GM21390 (cell line): Measurements from ENCODE around the gene TBCD.

Experiments
- ATAC-seq: cut with Tn5 transposase; IDR thresholded peaks from one replicate; pipeline ENCODE4 v1.9.1; 2021; ENCODE audit not compliant: unreplicated experiment

TBCD gene

GRCh38 chr17:82789806-82790205, 37.9 kb downstream of the TBCD start:
- ATAC-seq: no peak

- no peak for ATAC-seq
Measured at GRCh38 chr17:82790391-82790790, 38.5 kb downstream of the TBCD start.

GRCh38 chr17:82791532-82791931, 39.7 kb downstream of the TBCD start:
- ATAC-seq: no peak

DNA sequence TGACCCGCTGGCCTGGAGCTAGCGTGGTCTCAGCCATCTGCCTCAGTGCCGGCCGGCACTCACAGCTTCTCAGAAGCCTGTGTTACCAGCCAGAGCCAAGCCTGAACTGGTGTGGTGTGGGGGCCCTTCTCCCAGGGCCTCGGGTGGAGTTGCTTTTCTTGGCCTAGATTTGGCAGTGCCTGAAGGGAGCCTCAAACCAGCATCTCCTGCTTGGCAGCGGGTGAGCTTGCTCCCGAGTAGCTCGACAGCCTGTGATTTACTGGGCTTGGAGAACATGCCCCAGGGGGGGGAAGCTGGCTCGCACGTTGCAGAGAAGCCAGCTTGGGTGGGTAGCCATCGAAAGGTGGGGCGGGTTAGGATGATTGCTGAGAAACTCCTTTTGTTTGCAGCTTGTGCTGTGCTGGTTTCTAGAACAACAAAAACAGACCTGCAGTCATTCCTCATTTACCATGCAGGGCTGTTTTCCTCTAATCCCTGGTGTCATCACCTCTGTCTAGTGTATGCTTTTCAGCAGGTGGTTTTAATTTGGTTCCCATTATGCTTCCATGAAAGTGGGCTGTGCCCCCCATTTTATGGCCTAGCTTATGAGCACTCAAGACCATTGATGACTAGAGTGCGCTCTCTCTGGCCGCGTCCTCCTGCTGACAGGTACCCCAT, 42.2 kb downstream of the TBCD start:
- ATAC-seq: no peak

- no peak for ATAC-seq
Measured at GRCh38 chr17:82794781-82795482, 43.1 kb downstream of the TBCD start.

DNA sequence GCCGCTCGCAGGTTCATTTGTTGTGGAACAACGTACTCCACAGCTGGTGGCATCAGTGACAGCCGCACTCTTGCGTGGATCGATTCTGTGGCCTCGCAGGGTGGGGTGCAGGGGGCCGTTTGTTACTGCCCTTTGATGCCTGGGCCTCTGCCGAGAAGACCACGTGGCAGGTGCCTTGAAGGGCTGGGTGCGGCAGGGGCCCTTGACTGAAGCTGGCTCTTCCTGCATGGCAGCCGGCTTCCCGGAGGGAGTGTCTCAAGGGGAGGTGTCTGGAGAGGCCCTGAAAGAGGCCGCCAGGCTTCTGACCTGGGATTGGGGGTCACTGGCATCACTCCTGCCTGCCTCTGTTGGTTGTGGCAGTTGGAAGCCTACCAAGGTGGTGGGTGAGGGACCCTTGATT, 43.8 kb downstream of the TBCD start:
- ATAC-seq: no peak

DNA sequence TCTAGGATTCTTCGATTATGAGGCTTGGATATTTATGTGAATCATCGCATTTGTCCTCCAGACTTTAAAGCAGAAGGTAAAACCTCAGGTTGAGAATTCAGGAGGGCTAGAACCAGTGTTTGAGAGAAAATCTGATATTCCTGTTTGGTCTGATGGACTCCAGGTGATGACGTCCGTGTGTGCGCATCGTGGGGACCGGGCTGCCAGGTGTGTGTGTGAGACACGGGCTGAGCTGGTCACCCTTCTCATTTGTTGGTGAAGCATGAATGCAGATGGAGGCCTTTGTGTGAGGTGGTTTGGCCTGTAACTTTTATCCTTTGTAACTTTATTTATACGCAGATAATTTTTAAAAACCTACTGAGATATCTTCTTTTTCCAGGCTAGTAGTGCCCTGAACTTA, 45.2 kb downstream of the TBCD start:
- ATAC-seq: no peak

GRCh38 chr17:82798752-82799151, 46.9 kb downstream of the TBCD start:
- no peak for ATAC-seq

GRCh38 chr17:82799591-82799990, 47.7 kb downstream of the TBCD start:
- ATAC-seq: no peak

DNA sequence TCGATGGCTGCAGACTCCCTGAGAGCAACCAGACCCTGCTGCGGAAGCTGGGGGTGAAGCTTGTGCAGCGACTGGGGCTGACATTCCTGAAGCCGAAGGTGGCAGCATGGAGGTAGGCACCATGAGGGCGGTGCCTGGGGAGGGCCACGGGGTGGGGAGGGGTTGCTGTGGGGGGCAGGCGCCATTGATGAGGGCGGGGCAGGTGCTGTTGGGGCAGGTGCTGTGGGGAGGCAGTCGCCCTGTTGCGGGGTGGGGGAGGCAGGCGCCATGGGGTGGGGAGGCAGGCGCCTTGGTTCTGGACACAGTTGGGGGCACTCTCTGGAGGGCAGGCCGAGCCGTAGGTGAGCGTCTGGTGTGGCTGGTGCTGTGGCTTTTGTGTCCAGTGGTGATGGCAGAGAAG, 49.0 kb downstream of the TBCD start:
- ATAC-seq: no peak

GRCh38 chr17:82801377-82801970, 49.6 kb downstream of the TBCD start:
- ATAC-seq: no peak

DNA sequence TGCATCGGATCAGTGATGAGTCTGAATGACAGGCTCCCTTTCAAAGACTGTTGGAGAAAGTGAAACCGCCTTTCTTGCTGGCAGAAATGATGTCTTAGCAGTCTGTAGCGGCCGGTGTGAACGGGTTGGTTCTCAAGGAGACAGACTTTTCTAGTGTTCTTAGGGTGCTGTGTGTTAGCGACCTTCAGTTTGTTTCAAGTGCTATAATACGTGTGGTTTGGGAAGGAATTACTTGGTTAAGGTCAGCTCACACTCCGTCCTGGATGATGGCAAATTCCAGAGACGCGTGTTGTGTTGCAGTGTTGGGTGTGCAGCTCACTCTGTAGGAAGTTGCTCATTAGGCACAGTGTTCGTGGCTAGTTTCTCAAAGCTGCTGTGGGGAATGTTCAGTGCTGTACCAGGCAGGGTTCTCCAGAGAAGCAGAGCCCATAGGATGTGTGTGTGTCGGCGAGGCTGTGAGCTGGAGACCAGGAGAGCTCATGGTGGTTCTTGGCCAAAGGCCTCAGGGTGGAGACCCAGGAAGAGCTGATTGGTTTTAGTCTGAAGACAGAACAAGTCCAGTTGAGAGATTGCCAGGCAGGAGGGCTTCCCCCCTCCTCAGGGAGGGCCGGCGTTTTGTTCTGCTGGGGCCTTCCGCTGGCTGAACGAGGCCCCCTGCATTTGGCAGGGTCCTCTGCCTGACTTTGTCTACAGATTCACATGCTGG, 50.4 kb downstream of the TBCD start:
- ATAC-seq: no peak

GRCh38 chr17:82803185-82803584, 51.3 kb downstream of the TBCD start:
- ATAC-seq: no peak

DNA sequence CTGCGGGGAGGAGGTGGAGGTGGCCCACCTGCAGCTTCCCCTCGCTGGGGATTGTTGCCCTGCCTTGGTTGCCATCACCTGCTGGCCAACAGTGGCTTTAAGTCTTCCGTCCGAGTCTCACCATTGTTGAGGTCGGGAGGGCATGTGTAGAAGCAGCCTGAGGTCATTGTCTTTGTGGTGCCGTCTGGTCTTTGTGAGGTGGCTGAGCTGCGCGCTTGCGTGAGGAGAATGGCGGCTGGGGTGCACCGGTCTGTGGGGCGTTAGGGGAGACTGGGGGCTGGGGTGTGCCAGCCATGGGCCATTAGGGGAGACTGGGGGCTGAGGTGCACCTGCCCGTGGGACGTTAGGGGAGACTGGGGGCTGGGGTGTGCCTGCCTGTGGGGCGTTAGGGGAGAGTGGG, 51.7 kb downstream of the TBCD start:
- ATAC-seq: no peak

GRCh38 chr17:82804442-82805191, 52.8 kb downstream of the TBCD start:
- no peak for ATAC-seq

DNA sequence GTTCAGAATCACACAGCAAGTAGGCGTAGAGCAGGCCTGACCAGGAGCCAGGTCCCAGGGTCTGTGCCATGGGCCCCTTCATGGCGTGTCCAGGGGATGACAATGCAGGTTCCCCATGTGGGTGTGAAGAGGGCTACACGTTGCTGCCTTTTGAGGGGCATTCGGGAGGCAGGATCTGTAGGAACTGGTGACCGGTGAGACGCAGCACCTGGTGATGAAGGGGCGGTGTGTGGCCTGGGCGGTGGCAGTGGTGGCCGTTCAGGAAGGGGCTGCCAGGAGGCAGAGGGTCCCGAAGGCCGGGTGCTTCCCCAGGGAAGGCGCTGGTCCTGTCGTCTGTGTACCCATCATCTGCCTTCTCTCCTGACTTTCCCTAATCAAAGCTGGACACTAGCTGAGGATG, 53.4 kb downstream of the TBCD start:
- no peak for ATAC-seq

DNA sequence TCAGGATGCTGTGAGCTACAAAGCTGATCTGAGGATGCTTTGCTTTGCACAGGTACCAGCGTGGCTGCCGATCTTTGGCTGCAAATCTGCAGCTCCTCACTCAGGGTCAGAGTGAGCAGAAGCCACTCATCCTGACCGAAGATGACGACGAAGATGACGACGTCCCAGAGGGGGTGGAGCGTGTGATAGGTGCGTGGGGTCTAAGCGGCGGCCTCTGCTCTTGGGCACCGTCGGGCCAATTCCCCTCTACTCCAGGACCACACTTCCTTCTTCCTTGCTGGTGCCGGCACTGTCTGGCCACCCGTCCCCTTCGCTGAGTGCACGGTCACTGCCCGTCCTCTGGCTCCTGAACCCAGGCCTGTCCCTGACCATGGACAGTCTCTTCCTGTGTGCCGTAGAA, 54.0 kb downstream of the TBCD start:
- no peak for ATAC-seq

GRCh38 chr17:82806645-82807044, 54.8 kb downstream of the TBCD start:
- ATAC-seq: no peak

DNA sequence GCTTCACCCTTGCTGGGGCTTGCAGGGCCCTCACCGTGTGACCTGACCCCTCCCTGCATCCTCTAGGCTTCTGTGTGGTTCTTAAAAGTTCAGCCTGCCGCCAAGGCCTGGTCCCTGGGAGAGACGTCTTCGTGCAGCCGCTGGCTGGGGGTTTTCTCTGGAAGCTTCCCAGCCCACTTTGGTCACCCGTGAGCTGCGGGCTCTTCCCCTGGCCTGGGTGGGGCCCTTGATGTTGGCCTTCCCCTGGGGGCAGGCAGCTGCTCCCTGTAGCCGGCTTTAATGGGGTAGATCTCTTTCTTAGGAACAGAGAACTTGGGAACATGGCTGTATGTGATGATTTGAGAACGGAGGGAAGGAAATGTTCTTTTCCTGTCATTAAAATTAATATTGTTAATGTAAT, 55.2 kb downstream of the TBCD start:
- ATAC-seq: no peak

- no peak for ATAC-seq
Measured at GRCh38 chr17:82807562-82807961, 55.7 kb downstream of the TBCD start.

DNA sequence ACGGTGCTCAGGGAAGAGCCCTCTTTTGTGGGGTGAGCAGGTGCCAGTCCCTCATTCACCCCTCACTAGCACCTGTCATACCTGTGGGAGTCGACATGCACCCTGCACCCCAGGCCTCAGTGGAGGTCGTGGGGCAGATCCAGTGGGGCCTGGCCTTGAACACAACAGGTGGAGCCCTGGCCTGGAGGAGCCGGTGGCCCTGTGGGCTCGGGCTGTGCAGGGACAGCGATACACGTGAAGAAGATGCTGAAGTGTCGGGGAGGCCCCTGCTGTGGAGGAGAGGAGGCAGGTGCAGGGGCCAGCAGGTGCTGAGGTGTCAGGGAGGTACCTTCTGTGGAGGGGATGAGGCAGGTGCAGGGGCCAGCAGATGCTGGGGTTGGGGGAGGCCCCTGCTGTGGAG, 56.1 kb downstream of the TBCD start:
- no peak for ATAC-seq
